Upper lobe of left lung (tissue), 6 donors: ENCODE data around the gene TMEM38B. TPM values are rescaled to one million over a fixed set of nuclear protein-coding genes. Genes with fewer than 3 reads are reported as not detected.
A peak's percentile ranks its signal among the peaks of the same experiment; 100 is the strongest.
"Not testable (repeated sequence)": the region's sequence is repeated elsewhere in the genome, so short reads cannot be mapped to it uniquely, and the experiment has no call there.

ENCODE experiments used
- ATAC-seq, 2 donors: fragments of 200-7000 bp; cut with Tn5 transposase; one replicate each; pipeline ENCODE4 v1.9.1; 2022; ENCODE audit warnings: mild to moderate bottlenecking in 2 of 2, moderate library complexity in 2 of 2; ENCODE audit not compliant: low FRiP score in 2 of 2
- DNase-seq, 2 donors: peaks; one replicate each; pipeline ENCODE4 v3.0.0-alpha.2; 2019 to 2020
- H3K27ac ChIP-seq, 4 donors: fragments of 200-600 bp; sonication (generic); one replicate each; pipeline ENCODE4 v1.5.1; 2016 to 2019
- H3K27me3 ChIP-seq, 4 donors: fragments of 200-600 bp; sonication (generic); one replicate each; pipeline ENCODE4 v1.5.1; 2017 to 2019
- H3K36me3 ChIP-seq, 4 donors: fragments of 200-600 bp; sonication (generic); one replicate each; pipeline ENCODE4 v1.5.1; 2016 to 2019
- H3K4me1 ChIP-seq, 4 donors: fragments of 200-600 bp; sonication (generic); one replicate each; pipeline ENCODE4 v1.5.1; 2018 to 2019
- H3K4me3 ChIP-seq, 4 donors: fragments of 200-600 bp; sonication (generic); one replicate each; pipeline ENCODE4 v1.5.1; 2017 to 2019; ENCODE audit warnings: mild to moderate bottlenecking in 2 of 4, moderate library complexity in 1 of 4
- H3K9me3 ChIP-seq, 4 donors: fragments of 200-600 bp; sonication (generic); one replicate each; pipeline ENCODE4 v1.5.1; 2018 to 2019
- EP300 ChIP-seq, 4 donors: sonication (generic); formaldehyde crosslinking; IDR thresholded peaks; one replicate each; pipeline ENCODE4 v1.5.1; 2017; ENCODE audit warnings: antibody characterized with exemption in 4 of 4, control low read depth in 2 of 4
- POLR2A ChIP-seq, 4 donors: fragments of 450-650 bp; IDR thresholded peaks; one replicate each; pipeline ENCODE4 v1.5.1; 2016 to 2017; ENCODE audit warnings: antibody characterized with exemption in 4 of 4, mild to moderate bottlenecking in 2 of 4
- POLR2AphosphoS5 ChIP-seq, 2 donors: sonication (generic); formaldehyde crosslinking; IDR thresholded peaks; one replicate each; pipeline ENCODE4 v1.5.1; 2017; ENCODE audit warnings: antibody characterized with exemption in 2 of 2
- WGBS, 2 donors: methylation state at CpG; one replicate each; pipeline ENCODE4 v1.1.5; 2017 to 2018; 5-methylcytosine and 5-hydroxymethylcytosine counted together
- total RNA-seq, 6 donors: library from RNA; depleted of rRNA in 4 of 6; stranded (reverse); fragments of >200 nt in 4 of 6; gene quantifications; one replicate each; pipeline versions ENCODE4 v1.1.0 to v1.2.1, GENCODE V29; 2016 to 2021
- TF ChIP-seq, protein P1 (sequence below), 6 experiments: fragments of 450-650 bp in 4 of 6; fragments of 200-600 bp in 2 of 6; sonication (generic) in 2 of 6; IDR thresholded peaks; one replicate each; pipeline ENCODE4 v1.5.1; 2016 to 2019; ENCODE audit warnings: antibody characterized with exemption in 6 of 6
- donor health status: DM: no; HTN: no; CAD: no; lungs with moderate emphysema.
- donor health status: DM: no; HTN: yes; CAD: no; lungs with severe emphysema.

Gene TMEM38B
- total RNA-seq, 6 donors from 2014 or later = 2.1 to 17.4 (median 10.9) TPM

DNA sequence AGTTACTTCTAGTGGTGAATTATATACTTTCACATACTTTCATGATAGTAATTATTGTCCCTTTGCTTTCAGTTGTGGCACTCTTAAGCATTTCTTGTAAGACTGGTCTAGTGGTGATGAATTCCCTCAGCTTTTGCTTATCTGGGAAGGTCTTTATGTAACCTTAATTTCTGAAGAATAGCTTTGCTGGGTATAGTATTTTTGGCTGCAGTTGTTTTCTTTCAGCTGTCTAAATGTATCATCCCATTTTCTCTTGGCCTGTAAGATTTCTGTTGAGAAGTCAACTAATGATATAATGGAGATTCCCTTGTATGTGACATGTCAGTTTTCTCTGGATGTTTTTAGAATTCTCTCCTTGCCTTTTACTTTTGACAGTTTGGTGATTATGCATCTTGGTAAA, 41.0 kb downstream of the TMEM38B start:
- TF ChIP-seq POLR2A (IDR thresholded peaks at IDR 0.05) (no peak), POLR2AphosphoS5 (IDR thresholded peaks at IDR 0.05) (no peak), EP300 (IDR thresholded peaks at IDR 0.05) (no peak)
- TF ChIP-seq, protein P1, sequence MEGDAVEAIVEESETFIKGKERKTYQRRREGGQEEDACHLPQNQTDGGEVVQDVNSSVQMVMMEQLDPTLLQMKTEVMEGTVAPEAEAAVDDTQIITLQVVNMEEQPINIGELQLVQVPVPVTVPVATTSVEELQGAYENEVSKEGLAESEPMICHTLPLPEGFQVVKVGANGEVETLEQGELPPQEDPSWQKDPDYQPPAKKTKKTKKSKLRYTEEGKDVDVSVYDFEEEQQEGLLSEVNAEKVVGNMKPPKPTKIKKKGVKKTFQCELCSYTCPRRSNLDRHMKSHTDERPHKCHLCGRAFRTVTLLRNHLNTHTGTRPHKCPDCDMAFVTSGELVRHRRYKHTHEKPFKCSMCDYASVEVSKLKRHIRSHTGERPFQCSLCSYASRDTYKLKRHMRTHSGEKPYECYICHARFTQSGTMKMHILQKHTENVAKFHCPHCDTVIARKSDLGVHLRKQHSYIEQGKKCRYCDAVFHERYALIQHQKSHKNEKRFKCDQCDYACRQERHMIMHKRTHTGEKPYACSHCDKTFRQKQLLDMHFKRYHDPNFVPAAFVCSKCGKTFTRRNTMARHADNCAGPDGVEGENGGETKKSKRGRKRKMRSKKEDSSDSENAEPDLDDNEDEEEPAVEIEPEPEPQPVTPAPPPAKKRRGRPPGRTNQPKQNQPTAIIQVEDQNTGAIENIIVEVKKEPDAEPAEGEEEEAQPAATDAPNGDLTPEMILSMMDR (IDR thresholded peaks at IDR 0.05) = no peak
- ATAC-seq (no peak), DNase-seq (no peak)
- no peak overlapping the region for H3K4me3 ChIP-seq
- H3K36me3 ChIP-seq = no peaks in the 10 kb centered on the region
- no peaks in the 10 kb centered on the region for H3K4me1 ChIP-seq
- no peaks in the 10 kb centered on the region for H3K27me3 ChIP-seq
- H3K27ac ChIP-seq = no peak overlapping the region
- H3K9me3 ChIP-seq = peaks cover 11 to 26% (median 19%) of the 10 kb centered on the region in 4 donors

DNA sequence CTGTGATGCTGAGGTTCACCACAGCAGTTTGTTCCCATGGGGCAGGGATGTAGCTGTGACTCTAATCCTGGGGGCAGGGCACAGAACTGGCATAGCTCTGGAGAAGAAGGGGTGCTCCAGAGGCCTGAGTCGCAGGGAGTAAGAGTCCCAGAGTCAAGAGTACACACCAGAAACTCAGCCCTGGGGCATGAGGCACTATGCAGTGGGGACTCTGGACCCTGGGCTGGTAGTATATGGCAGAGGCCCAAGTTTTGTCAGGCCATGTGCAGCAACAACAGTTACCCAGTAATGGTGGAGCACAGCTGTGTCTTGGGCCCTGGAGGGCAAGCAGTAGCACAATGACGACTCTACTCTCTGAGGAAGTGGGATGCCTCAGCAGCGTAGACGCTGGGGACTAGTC, 42.9 kb downstream of the TMEM38B start:
- TF ChIP-seq POLR2AphosphoS5 (IDR thresholded peaks at IDR 0.05) (no peak), EP300 (IDR thresholded peaks at IDR 0.05) (no peak), POLR2A (IDR thresholded peaks at IDR 0.05) (no peak)
- TF ChIP-seq, protein P1 (IDR thresholded peaks at IDR 0.05) = no peak
- DNase-seq = no peak
- H3K36me3 ChIP-seq = no peaks in the 10 kb centered on the region
- H3K27ac ChIP-seq = no peak overlapping the region
- WGBS, 2 donors = 92% methylated on average over 4 of the region's 4 CpGs; no CpG with 5 or more reads in 1 of the 2 donors
- peak in 1 of 2 donors; percentile 34 for ATAC-seq
- H3K4me1 ChIP-seq = no peaks in the 10 kb centered on the region
- peaks cover 11 to 26% (median 19%) of the 10 kb centered on the region in 4 donors for H3K9me3 ChIP-seq
- H3K4me3 ChIP-seq = no peak overlapping the region
- H3K27me3 ChIP-seq = no peaks in the 10 kb centered on the region

DNA sequence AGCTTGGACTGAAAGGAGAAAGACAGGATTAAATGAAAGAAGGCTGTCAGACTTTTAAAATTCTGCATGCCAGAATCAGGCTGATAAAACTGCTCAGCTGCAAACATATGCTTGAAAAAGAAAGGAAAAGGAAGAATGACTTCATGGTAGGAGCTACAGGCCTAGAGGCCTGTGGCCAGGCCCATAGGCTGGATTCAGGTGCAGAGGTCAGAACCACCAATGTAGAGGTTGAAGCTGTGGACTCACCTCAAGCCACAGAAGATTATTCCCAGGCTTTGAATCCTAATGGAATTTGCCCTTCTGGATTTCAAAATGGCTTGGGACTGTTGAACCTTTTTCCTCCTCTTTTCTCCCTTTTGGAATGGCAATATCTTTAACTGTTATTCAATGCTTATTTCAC, 47.7 kb downstream of the TMEM38B start:
- ATAC-seq (no peak), DNase-seq (no peak)
- H3K27me3 ChIP-seq = no peaks in the 10 kb centered on the region
- no peaks in the 10 kb centered on the region for H3K4me1 ChIP-seq
- no peaks in the 10 kb centered on the region for H3K36me3 ChIP-seq
- H3K9me3 ChIP-seq = peaks cover 0 to under 1% (median 0%) of the 10 kb centered on the region in 4 donors
- no peak for TF ChIP-seq POLR2AphosphoS5 (IDR thresholded peaks at IDR 0.05)
- no peak for TF ChIP-seq POLR2A (IDR thresholded peaks at IDR 0.05)
- TF ChIP-seq, protein P1 (IDR thresholded peaks at IDR 0.05) = no peak
- TF ChIP-seq EP300 (IDR thresholded peaks at IDR 0.05) = no peak
- H3K27ac ChIP-seq = no peak overlapping the region
- H3K4me3 ChIP-seq = no peak overlapping the region

DNA sequence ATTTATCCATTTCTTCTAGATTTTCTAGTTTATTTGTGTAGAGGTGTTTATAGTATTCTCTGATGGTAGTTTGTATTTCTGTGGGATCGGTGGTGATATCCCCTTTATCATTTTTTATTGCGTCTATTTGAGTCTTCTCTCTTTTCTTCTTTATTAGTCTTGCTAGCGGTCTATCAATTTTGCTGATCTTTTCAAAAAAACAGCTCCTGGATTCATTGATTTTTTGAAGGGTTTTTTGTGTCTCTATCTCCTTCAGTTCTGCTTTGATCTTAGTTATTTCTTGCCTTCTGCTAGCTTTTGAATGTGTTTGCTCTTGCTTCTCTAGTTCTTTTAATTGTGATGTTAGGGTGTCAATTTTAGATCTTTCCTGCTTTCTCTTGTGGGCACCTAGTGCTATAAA, 53.0 kb downstream of the TMEM38B start:
- WGBS, 2 donors = 90 to 100% methylated on average over 2 to 3 of the region's 3 CpGs
- not testable (repeated sequence) for DNase-seq, H3K9me3 ChIP-seq, H3K4me3 ChIP-seq, H3K4me1 ChIP-seq, H3K36me3 ChIP-seq, H3K27ac ChIP-seq, H3K27me3 ChIP-seq, ATAC-seq

DNA sequence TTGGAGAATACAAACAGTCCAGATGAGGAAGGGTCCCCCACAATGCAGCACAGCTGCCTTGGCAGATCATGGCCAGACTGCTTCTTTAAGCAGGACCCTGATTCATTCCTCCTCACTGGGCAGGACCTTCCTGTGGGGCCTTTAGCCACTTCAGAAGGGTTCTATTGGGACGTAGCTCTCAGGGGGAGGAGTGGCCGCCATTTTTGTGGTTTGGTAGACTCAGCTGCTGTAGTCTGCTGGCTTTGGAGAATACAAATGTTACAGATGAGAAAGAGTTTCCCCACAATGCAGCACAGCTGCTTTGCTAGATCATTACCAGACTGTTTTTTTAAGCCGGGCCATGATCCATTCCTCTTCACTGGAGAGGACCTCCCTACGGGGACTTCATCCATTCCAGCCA, 57.4 kb downstream of the TMEM38B start:
- ATAC-seq (no peak), DNase-seq (no peak)
- 94 to 100% methylated on average over 2 to 4 of the region's 4 CpGs for WGBS, 2 donors
- Histone ChIP-seq H3K27ac (no peak overlapping the region), H3K4me1 (no peaks in the 10 kb centered on the region), H3K36me3 (peaks cover 0 to 4% (median 0%) of the 10 kb centered on the region in 4 donors), H3K4me3 (no peak overlapping the region), H3K9me3 (peaks cover 0 to 7% (median 0%) of the 10 kb centered on the region in 4 donors), H3K27me3 (no peaks in the 10 kb centered on the region)
- TF ChIP-seq EP300 (IDR thresholded peaks at IDR 0.05) (no peak), POLR2A (IDR thresholded peaks at IDR 0.05) (no peak), POLR2AphosphoS5 (IDR thresholded peaks at IDR 0.05) (no peak)
- TF ChIP-seq, protein P1 (IDR thresholded peaks at IDR 0.05) = no peak
